Measurements from ENCODE around the gene OGFR.

DNA sequence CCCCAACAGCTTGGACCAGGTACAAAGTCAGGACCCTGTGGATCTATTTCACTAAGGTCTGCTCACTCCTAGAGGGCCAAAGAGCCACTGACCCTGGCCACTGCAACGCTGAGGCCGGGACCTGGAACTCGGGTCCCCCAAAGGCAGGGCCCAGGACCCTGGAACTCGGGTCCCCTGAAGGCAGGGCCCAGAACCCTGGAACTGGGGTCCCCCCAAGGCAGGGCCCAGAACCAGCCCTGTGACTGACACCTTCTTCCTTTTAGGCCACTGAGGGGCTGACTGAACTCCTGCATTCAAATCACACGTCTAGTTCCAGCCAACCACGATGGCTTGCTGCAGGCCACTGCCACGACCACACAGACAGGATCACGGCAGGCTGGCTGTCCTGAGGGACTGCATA is 47.6 kb downstream of the OGFR start:
- TF ChIP-seq, protein P1, sequence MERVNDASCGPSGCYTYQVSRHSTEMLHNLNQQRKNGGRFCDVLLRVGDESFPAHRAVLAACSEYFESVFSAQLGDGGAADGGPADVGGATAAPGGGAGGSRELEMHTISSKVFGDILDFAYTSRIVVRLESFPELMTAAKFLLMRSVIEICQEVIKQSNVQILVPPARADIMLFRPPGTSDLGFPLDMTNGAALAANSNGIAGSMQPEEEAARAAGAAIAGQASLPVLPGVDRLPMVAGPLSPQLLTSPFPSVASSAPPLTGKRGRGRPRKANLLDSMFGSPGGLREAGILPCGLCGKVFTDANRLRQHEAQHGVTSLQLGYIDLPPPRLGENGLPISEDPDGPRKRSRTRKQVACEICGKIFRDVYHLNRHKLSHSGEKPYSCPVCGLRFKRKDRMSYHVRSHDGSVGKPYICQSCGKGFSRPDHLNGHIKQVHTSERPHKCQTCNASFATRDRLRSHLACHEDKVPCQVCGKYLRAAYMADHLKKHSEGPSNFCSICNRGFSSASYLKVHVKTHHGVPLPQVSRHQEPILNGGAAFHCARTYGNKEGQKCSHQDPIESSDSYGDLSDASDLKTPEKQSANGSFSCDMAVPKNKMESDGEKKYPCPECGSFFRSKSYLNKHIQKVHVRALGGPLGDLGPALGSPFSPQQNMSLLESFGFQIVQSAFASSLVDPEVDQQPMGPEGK (CRISPR knock-in tag; IDR thresholded peaks at IDR 0.05; ENCODE audit: borderline replicate concordance): no peak
- TF ChIP-seq, protein P2, sequence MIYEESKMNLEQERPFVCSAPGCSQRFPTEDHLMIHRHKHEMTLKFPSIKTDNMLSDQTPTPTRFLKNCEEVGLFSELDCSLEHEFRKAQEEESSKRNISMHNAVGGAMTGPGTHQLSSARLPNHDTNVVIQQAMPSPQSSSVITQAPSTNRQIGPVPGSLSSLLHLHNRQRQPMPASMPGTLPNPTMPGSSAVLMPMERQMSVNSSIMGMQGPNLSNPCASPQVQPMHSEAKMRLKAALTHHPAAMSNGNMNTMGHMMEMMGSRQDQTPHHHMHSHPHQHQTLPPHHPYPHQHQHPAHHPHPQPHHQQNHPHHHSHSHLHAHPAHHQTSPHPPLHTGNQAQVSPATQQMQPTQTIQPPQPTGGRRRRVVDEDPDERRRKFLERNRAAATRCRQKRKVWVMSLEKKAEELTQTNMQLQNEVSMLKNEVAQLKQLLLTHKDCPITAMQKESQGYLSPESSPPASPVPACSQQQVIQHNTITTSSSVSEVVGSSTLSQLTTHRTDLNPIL (CRISPR knock-in tag; IDR thresholded peaks at IDR 0.05; ENCODE audit: low read depth): no peak
- TF ChIP-seq ZC3H10 (CRISPR knock-in tag; IDR thresholded peaks at IDR 0.05) (no peak), ESRRG (CRISPR knock-in tag; IDR thresholded peaks at IDR 0.05) (no peak)
- TF ChIP-seq, protein P3, sequence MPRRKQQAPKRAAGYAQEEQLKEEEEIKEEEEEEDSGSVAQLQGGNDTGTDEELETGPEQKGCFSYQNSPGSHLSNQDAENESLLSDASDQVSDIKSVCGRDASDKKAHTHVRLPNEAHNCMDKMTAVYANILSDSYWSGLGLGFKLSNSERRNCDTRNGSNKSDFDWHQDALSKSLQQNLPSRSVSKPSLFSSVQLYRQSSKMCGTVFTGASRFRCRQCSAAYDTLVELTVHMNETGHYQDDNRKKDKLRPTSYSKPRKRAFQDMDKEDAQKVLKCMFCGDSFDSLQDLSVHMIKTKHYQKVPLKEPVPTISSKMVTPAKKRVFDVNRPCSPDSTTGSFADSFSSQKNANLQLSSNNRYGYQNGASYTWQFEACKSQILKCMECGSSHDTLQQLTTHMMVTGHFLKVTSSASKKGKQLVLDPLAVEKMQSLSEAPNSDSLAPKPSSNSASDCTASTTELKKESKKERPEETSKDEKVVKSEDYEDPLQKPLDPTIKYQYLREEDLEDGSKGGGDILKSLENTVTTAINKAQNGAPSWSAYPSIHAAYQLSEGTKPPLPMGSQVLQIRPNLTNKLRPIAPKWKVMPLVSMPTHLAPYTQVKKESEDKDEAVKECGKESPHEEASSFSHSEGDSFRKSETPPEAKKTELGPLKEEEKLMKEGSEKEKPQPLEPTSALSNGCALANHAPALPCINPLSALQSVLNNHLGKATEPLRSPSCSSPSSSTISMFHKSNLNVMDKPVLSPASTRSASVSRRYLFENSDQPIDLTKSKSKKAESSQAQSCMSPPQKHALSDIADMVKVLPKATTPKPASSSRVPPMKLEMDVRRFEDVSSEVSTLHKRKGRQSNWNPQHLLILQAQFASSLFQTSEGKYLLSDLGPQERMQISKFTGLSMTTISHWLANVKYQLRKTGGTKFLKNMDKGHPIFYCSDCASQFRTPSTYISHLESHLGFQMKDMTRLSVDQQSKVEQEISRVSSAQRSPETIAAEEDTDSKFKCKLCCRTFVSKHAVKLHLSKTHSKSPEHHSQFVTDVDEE (CRISPR knock-in tag; IDR thresholded peaks at IDR 0.05): no peak

Measured in SK-N-SH treated with all-trans-retinoic acid at 6 μM for 48 hours (cell line).